IPS-18c (cell line): ENCODE results near the gene PLA2R1.

Experiments
- H3K4me3 ChIP-seq: 2 replicates; pipeline ENCODE4 v1.7.0; 2013; ENCODE audit warnings: low read depth, mild to moderate bottlenecking, low read length, moderate library complexity; ENCODE audit not compliant: insufficient read depth
- H3K9me3 ChIP-seq: one replicate; pipeline ENCODE4 v1.6.1; 2013; ENCODE audit warnings: mild to moderate bottlenecking, low read length, moderate library complexity; ENCODE audit not compliant: control insufficient read depth, insufficient read depth

The PLA2R1 gene

GRCh38 chr2:160006475-160006874 lies 55.9 kb downstream of the PLA2R1 start:
- H3K9me3 ChIP-seq, result no peaks in the 10 kb centered on the region
- H3K4me3 ChIP-seq, result no peak overlapping the region

DNA sequence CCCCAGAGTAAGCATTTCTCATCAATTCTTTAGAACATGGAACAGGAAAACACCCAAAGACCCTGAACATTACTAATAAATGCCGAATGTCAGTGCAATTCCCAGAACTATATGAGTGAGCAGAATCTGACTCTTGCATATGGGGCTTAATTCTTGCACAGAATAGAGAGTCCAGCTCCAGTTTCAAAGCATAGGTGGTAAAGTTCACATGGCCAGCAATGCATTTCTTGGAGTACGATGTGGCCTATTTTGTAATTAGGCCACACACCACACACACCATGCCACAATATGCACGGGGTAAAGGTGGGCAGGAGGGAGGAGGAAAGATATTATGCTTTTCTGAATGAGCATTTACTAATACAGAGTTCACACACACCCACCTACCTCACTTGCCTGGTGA lies 56.5 kb downstream of the PLA2R1 start:
- Histone ChIP-seq H3K4me3 (no peak overlapping the region), H3K9me3 (no peaks in the 10 kb centered on the region)

GRCh38 chr2:160005476-160005875 lies 56.9 kb downstream of the PLA2R1 start:
- Histone ChIP-seq H3K9me3 (no peaks in the 10 kb centered on the region), H3K4me3 (no peak overlapping the region)

DNA sequence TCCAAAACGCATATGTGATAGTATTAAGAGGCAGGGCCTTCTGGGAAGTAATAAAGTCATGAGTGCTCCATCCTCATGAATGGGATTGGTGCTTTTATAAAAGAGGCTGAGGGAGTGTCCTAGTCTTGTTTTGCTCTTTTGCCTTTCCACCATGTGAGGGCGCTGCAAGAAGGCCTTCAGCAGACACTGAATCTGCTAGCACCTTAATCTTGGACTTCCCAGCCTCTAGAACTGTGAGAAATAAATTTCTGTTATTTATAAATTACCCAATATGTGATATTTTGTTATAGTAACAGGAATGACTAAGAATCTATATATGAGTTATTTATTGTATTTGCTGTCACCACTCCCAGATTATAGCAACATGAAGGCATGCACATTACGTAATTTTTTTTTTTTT lies 63.5 kb downstream of the PLA2R1 start:
- H3K9me3 ChIP-seq, result no peaks in the 10 kb centered on the region
- H3K4me3 ChIP-seq, result no peak overlapping the region

DNA sequence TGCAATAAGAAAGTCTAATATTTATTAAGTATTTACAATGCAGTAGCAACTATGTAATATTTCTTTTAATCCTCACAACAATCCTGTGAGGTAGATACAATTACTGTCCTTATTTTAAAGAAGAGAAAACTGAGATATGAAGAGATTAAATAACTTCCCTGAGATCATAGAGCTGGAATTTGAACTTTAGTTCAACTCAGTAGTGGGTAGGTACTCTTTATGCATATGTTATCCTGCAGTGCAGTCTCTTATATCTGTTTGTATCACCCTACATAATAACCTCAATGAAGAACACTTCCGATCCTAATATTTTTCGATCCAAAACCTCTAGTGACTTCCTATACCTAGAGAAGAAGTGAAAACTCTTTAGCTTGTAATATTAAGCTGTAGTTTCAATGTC lies 64.2 kb downstream of the PLA2R1 start:
- H3K4me3 ChIP-seq, result no peak overlapping the region
- H3K9me3 ChIP-seq, result no peaks in the 10 kb centered on the region

DNA sequence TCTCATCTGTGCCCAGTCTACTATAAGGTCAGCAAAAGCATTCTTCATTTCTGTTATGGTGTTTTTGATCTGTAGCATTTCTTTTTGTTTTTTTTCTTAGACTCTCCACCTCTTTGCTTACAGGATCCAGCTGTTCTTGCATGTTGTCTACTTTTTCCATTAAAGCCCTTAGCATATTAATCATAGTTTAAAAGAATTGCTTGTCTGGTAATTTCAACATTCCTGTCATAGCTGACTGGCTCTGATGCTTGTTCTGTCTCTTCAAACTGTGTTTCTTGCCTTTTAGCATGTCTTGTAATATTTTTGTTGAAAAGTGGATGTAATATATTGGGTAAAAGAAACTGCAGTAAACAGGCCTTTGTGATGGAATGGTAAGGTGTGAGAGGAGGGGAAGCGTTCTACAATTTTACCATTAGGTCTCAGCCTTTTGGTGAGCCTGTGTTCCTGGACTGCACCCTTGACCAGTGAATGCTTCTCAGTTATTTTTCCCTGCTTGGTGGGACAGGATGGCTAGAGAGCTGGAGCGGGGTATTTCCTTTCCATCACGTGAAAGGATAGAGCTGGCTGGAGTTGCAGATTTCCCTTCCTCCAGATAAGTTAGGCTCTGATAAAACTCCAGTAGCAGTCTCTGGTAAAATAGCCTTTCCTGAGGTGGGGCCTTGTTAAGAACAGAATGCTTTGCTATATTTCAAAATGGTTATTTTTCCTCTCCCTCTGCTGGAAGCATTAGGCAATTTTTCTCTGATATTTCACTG lies 65.4 kb downstream of the PLA2R1 start:
- no peak overlapping the region for H3K4me3 ChIP-seq

DNA sequence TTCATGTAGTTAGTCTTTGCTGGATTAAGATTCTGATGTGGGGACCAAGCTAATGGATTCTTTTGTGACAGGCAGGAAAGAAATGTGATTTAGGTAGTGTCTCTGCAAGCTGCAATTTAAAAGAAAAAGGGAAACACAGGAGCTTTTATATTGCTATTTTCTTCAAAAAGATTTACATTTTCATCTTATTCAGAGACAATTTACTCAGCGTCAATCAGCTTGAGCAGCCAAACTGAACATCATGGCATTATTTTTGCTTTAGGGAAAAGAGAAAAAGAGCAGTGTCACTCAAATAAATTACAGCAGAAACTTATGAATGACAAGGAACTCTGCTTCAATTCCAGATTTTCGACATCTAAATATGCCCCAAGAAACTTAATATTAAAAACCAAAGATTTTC lies 67.4 kb downstream of the PLA2R1 start:
- H3K4me3 ChIP-seq, result no peak overlapping the region
- no peaks in the 10 kb centered on the region for H3K9me3 ChIP-seq

More for the DNA sequence above, 65.4 kb downstream of the PLA2R1 start:
- H3K9me3 ChIP-seq, result no peaks in the 10 kb centered on the region

DNA sequence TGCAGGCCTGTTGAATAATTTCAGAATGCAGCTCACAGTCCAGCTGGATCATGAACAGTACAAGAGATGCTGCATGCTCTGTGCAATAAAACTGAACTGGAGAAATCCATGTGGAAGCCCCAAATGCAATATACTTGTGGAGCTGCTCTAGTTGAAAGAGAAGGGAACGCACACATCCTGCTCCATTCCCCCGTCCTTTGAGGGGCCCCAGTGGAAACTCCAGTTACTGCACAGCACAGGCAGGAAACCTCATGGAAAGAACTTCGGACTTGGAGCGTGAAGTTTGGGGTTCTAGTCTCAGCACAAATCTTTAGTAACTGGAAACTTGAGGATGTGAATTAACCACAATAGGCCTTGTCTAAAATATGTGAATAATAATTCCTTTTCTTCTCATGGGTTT lies 73.2 kb downstream of the PLA2R1 start:
- H3K9me3 ChIP-seq, result no peaks in the 10 kb centered on the region
- no peak overlapping the region for H3K4me3 ChIP-seq

DNA sequence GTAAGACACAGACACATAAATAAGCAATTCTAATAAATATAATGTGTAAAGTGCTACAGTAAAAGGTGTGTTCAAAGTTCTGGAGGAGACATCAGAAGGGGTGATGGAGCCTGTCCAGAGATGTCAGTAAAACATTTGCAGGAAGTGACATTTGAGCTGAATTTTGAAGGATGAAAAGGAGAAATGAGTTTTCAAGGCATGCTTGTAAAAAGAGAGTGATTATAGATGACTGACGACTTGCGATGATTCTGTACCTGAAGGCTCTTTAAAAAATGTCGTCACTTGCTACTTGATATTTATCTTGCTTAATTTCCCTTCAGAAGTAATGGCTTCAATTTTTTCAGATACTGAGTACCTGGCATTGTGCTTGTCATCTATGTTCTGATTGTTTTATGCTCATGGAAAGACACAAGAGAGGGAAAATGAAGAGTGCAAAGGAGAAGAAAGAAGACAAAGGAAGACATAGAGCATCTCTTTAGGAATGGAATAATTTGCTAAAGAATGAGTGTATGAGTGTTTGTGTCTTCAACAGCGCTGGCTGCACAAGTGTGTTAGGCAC lies 73.9 kb downstream of the PLA2R1 start:
- H3K4me3 ChIP-seq, result no peak overlapping the region
- no peaks in the 10 kb centered on the region for H3K9me3 ChIP-seq

- Histone ChIP-seq H3K4me3 (no peak overlapping the region), H3K9me3 (no peaks in the 10 kb centered on the region)
Measured at GRCh38 chr2:159987181-159987580, 75.2 kb downstream of the PLA2R1 start.

- Histone ChIP-seq H3K4me3 (no peak overlapping the region), H3K9me3 (no peaks in the 10 kb centered on the region)
Measured at GRCh38 chr2:159985656-159986055, 76.8 kb downstream of the PLA2R1 start.

- no peak overlapping the region for H3K4me3 ChIP-seq
- no peaks in the 10 kb centered on the region for H3K9me3 ChIP-seq
Measured at GRCh38 chr2:159984034-159984433, 78.4 kb downstream of the PLA2R1 start.

DNA sequence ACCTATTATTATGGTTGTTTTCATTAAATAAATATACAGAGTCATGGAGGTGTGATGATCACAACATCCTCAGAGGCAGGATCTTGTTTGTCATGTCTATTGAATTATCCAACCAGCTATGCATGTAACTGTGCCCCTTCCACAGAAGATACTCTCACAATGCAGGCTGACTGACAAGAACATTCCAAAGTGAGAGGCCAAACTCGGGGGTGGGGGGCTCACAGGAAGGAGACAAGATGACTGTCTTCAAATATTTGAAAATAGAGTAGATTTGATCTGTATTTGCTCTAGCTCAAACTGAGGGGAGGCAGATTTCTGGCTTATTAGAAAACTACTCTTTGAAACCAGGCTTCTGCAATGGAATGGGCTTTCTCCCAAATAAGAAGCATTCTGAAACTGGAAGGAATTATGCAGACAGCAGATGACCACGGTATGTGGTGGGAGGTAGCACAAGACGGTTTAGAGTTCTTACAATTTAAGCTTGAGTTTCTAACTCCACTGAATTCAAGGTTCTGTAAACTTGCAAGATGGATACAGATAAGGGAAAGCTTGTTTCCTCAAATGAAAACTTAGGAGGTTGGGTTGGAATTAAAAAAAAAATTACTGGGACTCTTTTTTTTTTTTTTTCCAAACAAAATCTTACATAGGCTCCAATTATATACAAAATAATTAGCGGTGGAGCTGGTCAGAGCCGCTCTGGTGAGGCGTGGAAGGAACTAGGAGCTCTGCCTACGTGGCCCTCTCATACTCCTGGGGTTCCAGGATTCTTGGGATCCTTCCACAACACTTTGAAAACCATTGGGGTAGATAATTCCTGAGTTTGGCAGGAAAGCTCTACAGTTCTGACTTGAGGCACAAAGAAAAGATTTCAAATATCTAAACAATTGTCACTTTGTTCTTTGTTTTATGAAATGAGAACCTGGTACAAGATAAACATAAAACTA lies 79.3 kb downstream of the PLA2R1 start:
- Histone ChIP-seq H3K9me3 (no peaks in the 10 kb centered on the region), H3K4me3 (no peak overlapping the region)

DNA sequence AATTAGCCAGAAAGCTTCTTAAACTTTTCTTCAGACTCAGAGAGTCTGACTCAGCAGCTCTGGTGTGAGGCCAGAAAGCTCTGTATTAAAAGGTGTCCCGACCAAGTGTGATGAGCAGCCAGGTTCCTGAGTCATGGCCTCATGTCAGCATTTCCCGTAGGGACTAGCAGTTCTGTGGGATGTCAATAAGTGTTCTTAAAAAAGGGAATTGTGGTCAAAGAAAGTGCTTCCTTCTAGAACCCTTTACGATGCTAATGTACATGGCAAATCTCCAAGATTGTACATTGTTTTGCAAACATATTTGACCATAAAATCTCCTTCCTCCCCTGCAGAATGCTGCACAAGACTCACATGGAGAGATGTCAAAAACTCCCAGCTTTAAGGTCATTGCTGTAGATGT lies 80.1 kb downstream of the PLA2R1 start:
- H3K9me3 ChIP-seq, result no peaks in the 10 kb centered on the region
- no peak overlapping the region for H3K4me3 ChIP-seq

DNA sequence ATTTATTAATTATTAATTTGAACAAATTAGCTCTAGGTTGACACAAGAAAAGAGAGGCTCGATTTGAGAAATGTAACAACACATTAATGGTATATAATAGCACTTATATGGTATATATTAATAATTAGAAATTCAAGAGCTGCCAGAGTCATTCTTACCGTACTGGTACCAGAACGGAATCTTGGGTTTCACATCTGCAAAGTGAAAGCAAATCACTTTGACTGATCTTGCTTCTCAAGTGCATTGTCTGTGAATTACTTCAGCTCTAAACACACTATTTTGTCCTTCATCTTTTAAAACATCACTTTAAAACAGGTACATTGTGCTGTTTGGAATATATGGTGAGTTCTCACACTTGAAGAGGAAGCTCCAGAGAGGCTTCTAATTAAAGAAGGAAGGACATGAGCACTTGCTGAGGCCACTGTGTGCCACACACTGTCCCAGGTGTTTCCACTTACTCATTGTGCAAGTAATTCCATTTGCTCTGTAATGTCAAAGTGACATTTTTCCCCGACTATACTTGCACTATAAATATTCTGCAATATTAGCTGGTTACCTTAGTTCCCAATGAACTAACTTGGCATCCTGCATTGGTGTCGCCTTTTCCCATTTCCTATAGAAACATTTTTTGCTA lies 85.8 kb downstream of the PLA2R1 start:
- no peak overlapping the region for H3K4me3 ChIP-seq
- no peaks in the 10 kb centered on the region for H3K9me3 ChIP-seq

DNA sequence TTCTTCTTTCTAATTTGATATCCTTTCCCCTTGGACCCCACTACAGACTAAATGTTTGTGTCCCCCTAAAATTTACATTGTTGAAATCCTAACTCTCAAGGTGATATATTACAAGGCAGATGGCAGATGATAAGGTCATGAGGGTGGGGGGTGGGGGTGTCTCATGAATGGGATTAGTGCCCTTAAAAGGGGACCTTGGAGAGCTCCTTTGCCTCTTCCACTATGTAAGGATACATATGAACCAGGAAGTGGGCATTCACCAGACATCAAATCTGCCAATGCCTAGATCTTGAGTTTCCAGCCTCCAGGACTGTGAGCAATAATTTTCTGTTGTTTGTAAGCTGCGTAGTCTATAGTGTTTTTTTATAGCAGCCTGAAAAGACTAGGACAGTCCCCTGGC lies 89.1 kb downstream of the PLA2R1 start:
- H3K4me3 ChIP-seq, result no peak overlapping the region

DNA sequence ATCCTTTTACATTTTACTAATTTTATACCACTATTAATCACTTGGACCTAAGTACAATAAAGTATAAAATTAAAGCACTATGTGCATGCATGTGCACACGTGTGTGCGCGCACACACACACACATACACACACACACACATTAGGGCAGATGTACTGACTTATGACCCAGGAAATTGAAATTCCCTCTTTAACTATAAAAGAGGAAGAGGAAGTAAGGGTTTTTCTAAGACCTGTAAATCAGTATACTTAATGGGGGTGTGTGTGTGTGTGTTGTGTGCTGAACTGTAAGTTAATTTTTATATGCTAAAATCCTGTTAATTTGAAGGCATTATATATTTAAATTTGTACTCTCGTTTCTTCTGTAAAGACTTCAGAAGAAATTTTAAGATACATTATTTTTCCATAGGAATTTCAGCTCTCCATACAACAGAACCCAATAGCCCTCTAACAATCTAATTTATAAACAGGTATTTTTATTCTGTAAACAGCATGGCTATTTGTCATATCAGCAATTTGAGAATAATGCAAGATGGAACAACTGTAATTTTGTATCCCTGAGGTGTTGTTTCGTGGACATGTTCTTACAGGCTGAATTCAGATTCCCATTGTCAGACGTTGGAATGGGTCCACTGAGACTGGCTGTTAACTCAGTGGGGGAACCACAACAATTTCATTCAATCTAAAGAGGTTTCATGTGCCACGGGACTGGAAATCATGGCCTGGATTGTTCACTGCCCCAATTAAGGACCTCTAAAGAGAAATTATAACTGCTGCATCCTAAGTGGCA lies 90.9 kb downstream of the PLA2R1 start:
- H3K4me3 ChIP-seq, result no peak overlapping the region
- no peaks in the 10 kb centered on the region for H3K9me3 ChIP-seq

More for the DNA sequence above, 89.1 kb downstream of the PLA2R1 start:
- no peaks in the 10 kb centered on the region for H3K9me3 ChIP-seq
